Esophagus muscularis mucosa (tissue), 4 donors: ENCODE measurements around the gene COA3. TPM values are rescaled to one million over a fixed set of nuclear protein-coding genes. Genes with fewer than 3 reads are reported as not detected.

Experiments
- DNase-seq: peaks from one replicate; pipeline ENCODE4 v3.0.0-alpha.2; 2017; ENCODE audit errors: extremely low spot score
- H3K27ac ChIP-seq, 4 donors: fragments of 200-600 bp; sonication (generic); replicated peaks in 1 of 4; 1 replicate in 3 of 4; 2 replicates in 1 of 4; pipeline ENCODE4 v1.5.1; 2016 to 2019; ENCODE audit warnings: mild to moderate bottlenecking in 1 of 4
- H3K27me3 ChIP-seq, 4 donors: fragments of 200-600 bp; sonication (generic); one replicate each; pipeline versions ENCODE4 v1.5.1 to v1.6.0; 2016 to 2019
- H3K36me3 ChIP-seq, 4 donors: fragments of 200-600 bp; sonication (generic); one replicate each; pipeline ENCODE4 v1.5.1; 2016 to 2019
- H3K4me1 ChIP-seq, 4 donors: fragments of 200-600 bp; sonication (generic); one replicate each; pipeline ENCODE4 v1.5.1; 2016 to 2019
- H3K4me3 ChIP-seq, 4 donors: fragments of 200-600 bp; sonication (generic); 1 replicate in 2 of 4; 2 replicates in 2 of 4; pipeline ENCODE4 v1.5.1; 2016 to 2019; ENCODE audit warnings: mild to moderate bottlenecking in 4 of 4, moderate library complexity in 1 of 4
- H3K9me3 ChIP-seq, 4 donors: fragments of 200-600 bp; sonication (generic); 1 replicate in 3 of 4; 2 replicates in 1 of 4; pipeline ENCODE4 v1.5.1; 2016 to 2019
- CTCF ChIP-seq, 3 experiments: fragments of 200-600 bp in 2 of 3; fragments of 450-650 bp in 1 of 3; sonication (generic) in 2 of 3; IDR thresholded peaks; one replicate each; pipeline ENCODE4 v1.5.1; 2017 to 2019; ENCODE audit warnings: antibody characterized with exemption in 3 of 3, mild to moderate bottlenecking in 2 of 3, moderate library complexity in 1 of 3
- EP300 ChIP-seq: sonication (generic); formaldehyde crosslinking; IDR thresholded peaks from one replicate; pipeline ENCODE4 v1.6.1; 2017; ENCODE audit warnings: antibody characterized with exemption
- POLR2A ChIP-seq: fragments of 450-650 bp; IDR thresholded peaks from one replicate; pipeline ENCODE4 v1.6.1; 2017; ENCODE audit warnings: antibody characterized with exemption, moderate library complexity, mild to moderate bottlenecking, low read depth
- POLR2AphosphoS5 ChIP-seq, 2 donors: sonication (generic); formaldehyde crosslinking; IDR thresholded peaks; one replicate each; pipeline ENCODE4 v1.6.1; 2017; ENCODE audit warnings: antibody characterized with exemption in 2 of 2
- WGBS: methylation state at CpG from one replicate; pipeline ENCODE4 v1.1.5; 2018; 5-methylcytosine and 5-hydroxymethylcytosine counted together
- intact Hi-C: fragments of 100-400 bp; cut with DNase I; formaldehyde crosslinking; loops from one replicate; pipeline ENCODE4 v1.15.1; 2023
- total RNA-seq, 4 donors: library from RNA; depleted of rRNA; stranded (reverse); fragments of >200 nt; gene quantifications; one replicate each; pipeline versions ENCODE4 v1.1.0 to v1.2.1, GENCODE V29; 2016

Gene COA3
- total RNA-seq, 4 donors from 2014 or later: 65.9 to 74.6 (median 68.3) TPM

DNA sequence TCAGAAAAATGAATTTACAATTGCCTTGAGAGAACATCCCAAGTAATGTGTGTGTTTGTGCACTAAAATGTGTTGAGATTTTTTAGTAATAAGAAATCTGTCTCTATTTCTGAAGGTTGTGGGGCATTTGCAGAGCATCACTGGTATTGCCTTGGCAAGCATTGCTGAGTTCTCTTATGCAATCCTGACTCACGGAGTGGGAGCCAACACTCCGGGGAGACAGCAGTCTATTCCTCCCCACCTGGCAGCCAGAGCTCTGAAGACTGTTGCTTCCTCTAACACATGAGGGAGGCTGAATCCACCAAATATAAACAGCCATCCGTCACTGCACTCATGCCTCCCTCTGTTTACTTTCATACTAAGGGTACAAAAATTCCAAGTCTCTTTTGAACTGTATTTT is 10.7 kb upstream of the COA3 start:
- no peaks in the 10 kb centered on the region for H3K27me3 ChIP-seq

DNA sequence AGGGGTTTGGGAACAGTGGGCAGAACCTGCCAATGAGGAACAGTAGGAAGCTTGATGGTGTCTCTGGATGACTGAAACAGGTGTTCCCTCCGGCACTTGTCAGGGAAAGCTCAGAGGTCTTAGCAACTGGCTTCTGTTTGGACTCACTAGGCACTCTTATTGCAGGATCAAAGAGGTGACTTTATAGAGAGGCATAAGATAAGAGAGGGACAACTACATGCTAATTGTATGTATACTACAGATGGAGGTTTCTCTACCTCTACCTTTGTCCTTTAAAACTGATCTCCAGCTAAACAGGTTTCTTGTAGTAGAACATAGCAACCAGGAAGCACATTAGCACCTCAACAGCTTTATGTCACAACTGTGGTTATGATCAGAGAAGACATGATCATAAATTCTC is 7.7 kb upstream of the COA3 start:
- Histone ChIP-seq H3K27me3 (no peaks in the 10 kb centered on the region), H3K4me1 (peaks cover 0 to 64% (median 56%) of the 10 kb centered on the region in 4 donors), H3K27ac (peak overlapping the region; percentile 41 to 74 (median 62)), H3K4me3 (no peak overlapping the region), H3K9me3 (no peaks in the 10 kb centered on the region), H3K36me3 (peaks cover 8 to 27% (median 10%) of the 10 kb centered on the region in 4 donors)
- 85% methylated on average over 1 of the region's 1 CpG for WGBS
- TF ChIP-seq POLR2AphosphoS5 (IDR thresholded peaks at IDR 0.05) (no peak), POLR2A (no peak), CTCF (IDR thresholded peaks at IDR 0.05) (no peak), EP300 (no peak)
- intact Hi-C loops: no loop called here
- no peak for DNase-seq

More for the DNA sequence above, 10.7 kb upstream of the COA3 start:
- Histone ChIP-seq H3K4me3 (no peak overlapping the region), H3K9me3 (no peaks in the 10 kb centered on the region), H3K27ac (peak overlapping the region; percentile 57 to 73 (median 67)), H3K4me1 (peaks cover 0 to 55% (median 47%) of the 10 kb centered on the region in 4 donors), H3K36me3 (peaks cover 18 to 55% (median 38%) of the 10 kb centered on the region in 4 donors)
- 13% methylated on average over 3 of the region's 3 CpGs for WGBS
- intact Hi-C loops: no loop called here
- no peak for TF ChIP-seq POLR2A
- TF ChIP-seq POLR2AphosphoS5 (IDR thresholded peaks at IDR 0.05): peak; percentile 72 to 74
- no peak for TF ChIP-seq EP300
- no peak for DNase-seq

GRCh38 chr17:42804918-42805367 is 6.4 kb upstream of the COA3 start:
- Histone ChIP-seq H3K4me3 (no peak overlapping the region), H3K4me1 (peaks cover 0 to 63% (median 55%) of the 10 kb centered on the region in 4 donors), H3K36me3 (peaks cover 0 to 14% (median 0%) of the 10 kb centered on the region in 4 donors), H3K27me3 (no peaks in the 10 kb centered on the region), H3K27ac (peak overlapping the region; percentile 56 to 74 (median 68)), H3K9me3 (no peaks in the 10 kb centered on the region)
- no peak for DNase-seq
- intact Hi-C loops: no loop called here
- TF ChIP-seq POLR2A: no peak
- TF ChIP-seq POLR2AphosphoS5 (IDR thresholded peaks at IDR 0.05): peak in 1 of 2 donors; percentile 50
- no peak for TF ChIP-seq CTCF (IDR thresholded peaks at IDR 0.05)
- TF ChIP-seq EP300: no peak
- WGBS: 54% methylated on average over 1 of the region's 1 CpG

DNA sequence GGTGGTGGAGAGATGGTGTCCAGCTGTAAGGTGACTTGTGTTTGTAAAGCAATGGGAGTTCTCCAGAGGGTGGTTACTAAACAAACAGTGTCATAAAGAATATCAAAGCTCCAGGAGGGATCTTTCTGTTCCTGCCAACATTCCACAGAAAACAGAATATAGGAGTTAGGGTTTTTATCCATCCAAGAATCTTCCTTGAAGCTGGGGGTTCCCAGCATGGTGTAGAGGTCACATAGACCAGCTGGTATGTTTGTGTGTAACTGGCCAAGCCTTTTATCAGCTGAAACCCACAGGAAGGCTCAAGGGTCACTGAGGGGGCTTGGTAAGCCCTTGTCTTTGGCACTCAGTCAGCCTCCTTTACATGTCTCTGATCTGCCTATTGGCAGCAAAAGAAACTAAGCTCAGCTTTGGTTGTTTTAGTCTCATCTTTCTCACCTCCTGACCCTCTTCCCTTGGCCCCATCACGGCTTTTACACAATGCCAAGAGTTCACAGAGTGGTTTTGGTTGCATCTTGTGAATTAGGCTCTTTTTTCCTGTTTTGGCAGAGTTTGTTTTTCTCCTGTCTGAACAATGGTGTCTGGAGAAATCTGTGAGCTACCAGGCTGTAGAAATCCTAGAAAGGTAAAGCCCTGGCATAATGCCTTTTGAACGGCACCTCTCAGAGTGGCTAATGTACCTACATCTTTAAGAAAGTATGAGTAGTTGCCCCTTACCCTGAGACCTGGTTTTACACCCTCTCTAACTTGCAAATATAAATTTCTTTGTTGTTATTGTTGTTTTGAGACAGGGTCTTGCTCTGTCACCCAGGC is 4.8 kb upstream of the COA3 start:
- no peaks in the 10 kb centered on the region for H3K9me3 ChIP-seq
- 45% methylated on average over 2 of the region's 2 CpGs for WGBS
- H3K27me3 ChIP-seq: no peaks in the 10 kb centered on the region
- TF ChIP-seq EP300: no peak
- TF ChIP-seq POLR2A: no peak
- TF ChIP-seq CTCF (IDR thresholded peaks at IDR 0.05): no peak
- TF ChIP-seq POLR2AphosphoS5 (IDR thresholded peaks at IDR 0.05): no peak
- H3K4me1 ChIP-seq: peaks cover 0 to 52% (median 46%) of the 10 kb centered on the region in 4 donors
- no peak overlapping the region for H3K4me3 ChIP-seq
- H3K27ac ChIP-seq: peak overlapping the region; percentile 6 to 74 (median 68)
- no peak for DNase-seq
- intact Hi-C loops: no loop called here
- no peaks in the 10 kb centered on the region for H3K36me3 ChIP-seq

- Histone ChIP-seq H3K36me3 (peaks cover 0 to 23% (median 14%) of the 10 kb centered on the region in 4 donors), H3K4me3 (peak overlapping the region; percentile 72 to 94 (median 86)), H3K27ac (peak overlapping the region; percentile 80 to 82 (median 80)), H3K9me3 (no peaks in the 10 kb centered on the region), H3K4me1 (peaks cover 15 to 31% (median 28%) of the 10 kb centered on the region in 4 donors), H3K27me3 (no peaks in the 10 kb centered on the region)
- intact Hi-C loops: no loop called here
- TF ChIP-seq CTCF (IDR thresholded peaks at IDR 0.05): no peak
- no peak for TF ChIP-seq EP300
- TF ChIP-seq POLR2AphosphoS5 (IDR thresholded peaks at IDR 0.05): no peak
- no peak for TF ChIP-seq POLR2A
- 18% methylated on average over 10 of the region's 10 CpGs for WGBS
- DNase-seq: no peak
These were observed 507 bp downstream of the COA3 start for GRCh38 chr17:42798011-42798382.
